22Rv1 (cell line): Measurements from ENCODE around the gene ART3.

Source experiments
- CTCF ChIP-seq: fragments of 450-650 bp; IDR thresholded peaks from 2 replicates; pipeline ENCODE4 v1.5.1; 2017; ENCODE audit warnings: mild to moderate bottlenecking
- ZFX ChIP-seq: fragments of 450-650 bp; IDR thresholded peaks from 2 replicates; pipeline ENCODE4 v1.6.1; 2017; ENCODE audit warnings: antibody characterized with exemption, borderline replicate concordance

- TF ChIP-seq CTCF (no peak), ZFX (no peak)
Measured at GRCh38 chr4:76061982-76062381, 12.5 kb upstream of the ART3 start.
